ENCODE data around the gene KCTD17. TPM values are rescaled to one million over a fixed set of nuclear protein-coding genes. Genes with fewer than 3 reads are reported as not detected.
A peak's percentile ranks its signal among the peaks of the same experiment; 100 is the strongest.

KCTD17 gene
- total RNA-seq, 1 donor: 25.0 TPM

- H3K4me3 ChIP-seq (ENCODE audit: insufficient read depth, low read length): no peak overlapping the region
- H3K27me3 ChIP-seq (ENCODE audit: insufficient read depth, low read length): peaks cover 44% of the 10 kb centered on the region
- H3K4me2 ChIP-seq (ENCODE audit: insufficient read depth, low read length): no peak overlapping the region
- H3K36me3 ChIP-seq (ENCODE audit: insufficient read depth, low read length): no peaks in the 10 kb centered on the region
- no peaks in the 10 kb centered on the region for H4K20me1 ChIP-seq (ENCODE audit: insufficient read depth, low read length)
- H3K9me3 ChIP-seq (ENCODE audit: low read depth, low read length): no peaks in the 10 kb centered on the region
- no peak for DNase-seq (ENCODE audit: insufficient read length, low spot score, missing footprints)
- H2AFZ ChIP-seq (ENCODE audit: low read length): no peak overlapping the region
- H3K4me1 ChIP-seq (ENCODE audit: insufficient read depth, low read length): no peaks in the 10 kb centered on the region
- TF ChIP-seq CTCF (IDR thresholded peaks at IDR 0.05; ENCODE audit: extremely low read depth, low read depth, low read length): no peak
- H3K27ac ChIP-seq (ENCODE audit: low read depth, low read length): no peak overlapping the region
- no peaks in the 10 kb centered on the region for H3K79me2 ChIP-seq (ENCODE audit: insufficient read depth, low read length)
These were observed 45.8 kb downstream of the KCTD17 start for GRCh38 chr22:37097346-37097745.

GRCh38 chr22:37098976-37099591, 47.5 kb downstream of the KCTD17 start:
- H3K79me2 ChIP-seq (ENCODE audit: insufficient read depth, low read length): no peaks in the 10 kb centered on the region
- peaks cover 60% of the 10 kb centered on the region for H3K27me3 ChIP-seq (ENCODE audit: insufficient read depth, low read length)

DNA sequence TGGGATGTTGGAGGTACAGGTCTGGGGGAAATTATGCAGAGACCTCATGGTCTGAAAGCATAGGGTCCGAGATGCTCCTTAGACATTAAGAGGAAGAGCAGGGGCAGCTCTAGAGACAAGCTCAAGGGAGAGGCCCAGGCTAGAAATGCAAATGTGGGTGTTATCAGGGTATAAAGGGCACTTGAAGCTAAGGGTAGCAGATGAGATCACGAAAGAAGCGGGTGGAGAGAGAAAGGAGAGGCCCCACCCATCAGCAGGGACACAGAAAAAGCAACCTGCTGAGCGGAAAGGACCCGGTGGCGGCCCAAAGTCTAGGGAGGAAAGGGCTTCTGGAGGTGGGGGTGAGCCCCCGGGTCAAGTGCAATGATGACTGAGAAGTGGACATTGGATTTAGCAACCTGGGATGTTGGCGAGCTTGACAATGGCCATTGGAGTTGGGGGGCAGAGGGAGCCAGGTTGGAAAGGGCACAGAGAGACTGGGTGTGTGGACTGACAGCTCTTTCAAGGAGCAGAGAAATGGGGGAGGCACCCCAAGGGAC, 49.1 kb downstream of the KCTD17 start:
- TF ChIP-seq CTCF (IDR thresholded peaks at IDR 0.05; ENCODE audit: extremely low read depth, low read depth, low read length): no peak

More at GRCh38 chr22:37098976-37099591, 47.5 kb downstream of the KCTD17 start:
- Histone ChIP-seq H4K20me1 (ENCODE audit: insufficient read depth, low read length) (no peaks in the 10 kb centered on the region), H3K36me3 (ENCODE audit: insufficient read depth, low read length) (no peaks in the 10 kb centered on the region), H3K27ac (ENCODE audit: low read depth, low read length) (no peak overlapping the region), H3K4me2 (ENCODE audit: insufficient read depth, low read length) (no peak overlapping the region), H3K9me3 (ENCODE audit: low read depth, low read length) (no peaks in the 10 kb centered on the region), H3K4me1 (ENCODE audit: insufficient read depth, low read length) (no peaks in the 10 kb centered on the region), H2AFZ (ENCODE audit: low read length) (no peak overlapping the region), H3K4me3 (ENCODE audit: insufficient read depth, low read length) (no peak overlapping the region)
- peak; percentile 14 for TF ChIP-seq CTCF (IDR thresholded peaks at IDR 0.05; ENCODE audit: extremely low read depth, low read depth, low read length)
- no peak for DNase-seq (ENCODE audit: insufficient read length, low spot score, missing footprints)

DNA sequence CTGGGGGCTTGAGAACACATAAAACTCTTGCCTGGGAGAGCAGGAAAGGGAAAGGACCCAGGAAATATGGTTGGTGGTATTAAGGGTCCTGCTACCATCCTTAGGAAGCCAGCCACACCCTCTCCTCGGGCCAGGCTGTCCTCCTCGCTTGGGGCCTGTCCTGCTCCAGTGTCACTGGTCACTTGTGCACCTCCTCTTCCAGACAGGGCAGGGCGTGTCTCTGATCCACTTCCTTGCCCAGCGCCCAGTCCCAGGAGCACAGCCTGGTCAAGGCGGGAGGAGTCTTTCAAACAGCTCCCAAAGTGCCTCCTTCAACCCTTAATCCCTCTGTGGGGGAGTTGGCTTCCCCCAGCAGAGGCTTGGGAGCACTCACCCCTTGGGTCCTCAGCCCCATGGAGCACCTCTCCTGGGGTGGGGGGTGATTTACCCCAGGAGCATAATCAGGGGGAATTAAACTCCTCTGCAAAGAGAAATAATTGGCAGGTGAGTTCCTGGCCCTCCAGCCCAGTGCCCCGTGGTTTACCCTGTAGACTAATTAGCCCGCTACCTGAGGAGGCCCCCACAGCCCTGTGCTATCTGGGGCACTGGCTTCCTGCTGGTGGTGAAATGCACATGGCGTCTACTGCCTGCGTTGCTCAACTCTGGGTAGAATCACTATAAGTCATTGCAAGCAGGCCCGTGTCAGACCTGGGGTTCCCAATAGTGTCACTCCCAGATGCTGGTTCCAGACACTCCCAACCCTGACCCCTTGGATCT, 49.9 kb downstream of the KCTD17 start:
- Histone ChIP-seq H3K9me3 (ENCODE audit: low read depth, low read length) (no peaks in the 10 kb centered on the region), H3K4me1 (ENCODE audit: insufficient read depth, low read length) (no peaks in the 10 kb centered on the region), H3K79me2 (ENCODE audit: insufficient read depth, low read length) (no peaks in the 10 kb centered on the region), H3K36me3 (ENCODE audit: insufficient read depth, low read length) (no peaks in the 10 kb centered on the region), H3K4me2 (ENCODE audit: insufficient read depth, low read length) (no peak overlapping the region), H4K20me1 (ENCODE audit: insufficient read depth, low read length) (no peaks in the 10 kb centered on the region), H2AFZ (ENCODE audit: low read length) (no peak overlapping the region), H3K27ac (ENCODE audit: low read depth, low read length) (no peak overlapping the region), H3K27me3 (ENCODE audit: insufficient read depth, low read length) (peaks cover 46% of the 10 kb centered on the region), H3K4me3 (ENCODE audit: insufficient read depth, low read length) (no peak overlapping the region)
- no peak for TF ChIP-seq CTCF (IDR thresholded peaks at IDR 0.05; ENCODE audit: extremely low read depth, low read depth, low read length)
- DNase-seq (ENCODE audit: insufficient read length, low spot score, missing footprints): no peak

More for the DNA sequence above, 49.1 kb downstream of the KCTD17 start:
- no peak overlapping the region for H3K4me3 ChIP-seq (ENCODE audit: insufficient read depth, low read length)
- no peak overlapping the region for H3K4me2 ChIP-seq (ENCODE audit: insufficient read depth, low read length)
- no peak overlapping the region for H2AFZ ChIP-seq (ENCODE audit: low read length)
- peaks cover 54% of the 10 kb centered on the region for H3K27me3 ChIP-seq (ENCODE audit: insufficient read depth, low read length)
- DNase-seq (ENCODE audit: insufficient read length, low spot score, missing footprints): no peak
- H3K36me3 ChIP-seq (ENCODE audit: insufficient read depth, low read length): no peaks in the 10 kb centered on the region
- no peak overlapping the region for H3K27ac ChIP-seq (ENCODE audit: low read depth, low read length)
- no peaks in the 10 kb centered on the region for H3K4me1 ChIP-seq (ENCODE audit: insufficient read depth, low read length)
- no peaks in the 10 kb centered on the region for H4K20me1 ChIP-seq (ENCODE audit: insufficient read depth, low read length)
- H3K79me2 ChIP-seq (ENCODE audit: insufficient read depth, low read length): no peaks in the 10 kb centered on the region
- H3K9me3 ChIP-seq (ENCODE audit: low read depth, low read length): no peaks in the 10 kb centered on the region

Data from osteoblast (primary cell).